Transverse colon (tissue), 4 donors: ENCODE measurements around the gene TP53BP1.

Source experiments
- EP300 ChIP-seq: sonication (generic); formaldehyde crosslinking; IDR thresholded peaks from one replicate; pipeline ENCODE4 v1.6.1; 2017; ENCODE audit warnings: antibody characterized with exemption, low read depth
- POLR2A ChIP-seq: fragments of 450-650 bp; IDR thresholded peaks from one replicate; pipeline ENCODE4 v1.6.1; 2016; ENCODE audit warnings: antibody characterized with exemption, mild to moderate bottlenecking, moderate library complexity
- POLR2AphosphoS5 ChIP-seq, 3 donors: sonication (generic); formaldehyde crosslinking; IDR thresholded peaks; one replicate each; pipeline ENCODE4 v1.6.1; 2016; ENCODE audit warnings: antibody characterized with exemption in 3 of 3
- TF ChIP-seq, protein P1 (sequence below), 5 experiments: fragments of 200-600 bp in 3 of 5; fragments of 450-650 bp in 2 of 5; sonication (generic) in 3 of 5; IDR thresholded peaks; 1 replicate in 2 of 5; 2 replicates in 3 of 5; pipeline ENCODE4 v1.5.1; 2016 to 2017; ENCODE audit warnings: antibody characterized with exemption in 5 of 5, inconsistent platforms in 3 of 5, mild to moderate bottlenecking in 2 of 5, moderate library complexity in 1 of 5

DNA sequence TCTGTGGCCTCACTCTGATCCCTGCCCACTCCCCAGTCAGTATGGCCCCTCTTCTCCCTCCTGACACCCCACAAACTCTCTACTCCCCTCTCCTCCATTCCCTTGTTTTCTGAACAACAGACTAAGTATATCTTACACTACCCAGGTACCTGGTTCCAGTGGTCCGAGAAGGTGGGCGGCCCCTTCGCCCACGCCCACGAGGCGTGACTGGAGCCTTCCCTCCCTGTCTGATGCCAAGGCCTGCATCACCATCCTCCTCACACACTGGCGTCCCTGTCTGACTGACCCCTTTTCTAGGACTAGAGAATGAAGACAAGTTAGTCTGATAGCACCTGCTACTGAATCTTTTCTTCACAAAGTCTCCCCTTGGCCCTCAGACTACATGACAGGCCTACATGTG, 72.1 kb downstream of the TP53BP1 start:
- TF ChIP-seq, protein P1, sequence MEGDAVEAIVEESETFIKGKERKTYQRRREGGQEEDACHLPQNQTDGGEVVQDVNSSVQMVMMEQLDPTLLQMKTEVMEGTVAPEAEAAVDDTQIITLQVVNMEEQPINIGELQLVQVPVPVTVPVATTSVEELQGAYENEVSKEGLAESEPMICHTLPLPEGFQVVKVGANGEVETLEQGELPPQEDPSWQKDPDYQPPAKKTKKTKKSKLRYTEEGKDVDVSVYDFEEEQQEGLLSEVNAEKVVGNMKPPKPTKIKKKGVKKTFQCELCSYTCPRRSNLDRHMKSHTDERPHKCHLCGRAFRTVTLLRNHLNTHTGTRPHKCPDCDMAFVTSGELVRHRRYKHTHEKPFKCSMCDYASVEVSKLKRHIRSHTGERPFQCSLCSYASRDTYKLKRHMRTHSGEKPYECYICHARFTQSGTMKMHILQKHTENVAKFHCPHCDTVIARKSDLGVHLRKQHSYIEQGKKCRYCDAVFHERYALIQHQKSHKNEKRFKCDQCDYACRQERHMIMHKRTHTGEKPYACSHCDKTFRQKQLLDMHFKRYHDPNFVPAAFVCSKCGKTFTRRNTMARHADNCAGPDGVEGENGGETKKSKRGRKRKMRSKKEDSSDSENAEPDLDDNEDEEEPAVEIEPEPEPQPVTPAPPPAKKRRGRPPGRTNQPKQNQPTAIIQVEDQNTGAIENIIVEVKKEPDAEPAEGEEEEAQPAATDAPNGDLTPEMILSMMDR (IDR thresholded peaks at IDR 0.05): no peak
- TF ChIP-seq POLR2A: no peak
- TF ChIP-seq POLR2AphosphoS5 (IDR thresholded peaks at IDR 0.05): no peak
- no peak for TF ChIP-seq EP300
